Measurements from ENCODE around the gene ANAPC16. TPM values are rescaled to one million over a fixed set of nuclear protein-coding genes. Genes with fewer than 3 reads are reported as not detected.

The ANAPC16 gene
- total RNA-seq, 1 donor from 2014 or later = 33.7 TPM

GRCh38 chr10:72233621-72234020 is 17.8 kb downstream of the ANAPC16 start:
- no peak for TF ChIP-seq CTCF (conservative IDR thresholded peaks at IDR 0.05; ENCODE audit: low read depth, low read length)
- H3K4me3 ChIP-seq (ENCODE audit: low read depth, low read length) = no peak overlapping the region
- no peak for DNase-seq (ENCODE audit: low read depth)

DNA sequence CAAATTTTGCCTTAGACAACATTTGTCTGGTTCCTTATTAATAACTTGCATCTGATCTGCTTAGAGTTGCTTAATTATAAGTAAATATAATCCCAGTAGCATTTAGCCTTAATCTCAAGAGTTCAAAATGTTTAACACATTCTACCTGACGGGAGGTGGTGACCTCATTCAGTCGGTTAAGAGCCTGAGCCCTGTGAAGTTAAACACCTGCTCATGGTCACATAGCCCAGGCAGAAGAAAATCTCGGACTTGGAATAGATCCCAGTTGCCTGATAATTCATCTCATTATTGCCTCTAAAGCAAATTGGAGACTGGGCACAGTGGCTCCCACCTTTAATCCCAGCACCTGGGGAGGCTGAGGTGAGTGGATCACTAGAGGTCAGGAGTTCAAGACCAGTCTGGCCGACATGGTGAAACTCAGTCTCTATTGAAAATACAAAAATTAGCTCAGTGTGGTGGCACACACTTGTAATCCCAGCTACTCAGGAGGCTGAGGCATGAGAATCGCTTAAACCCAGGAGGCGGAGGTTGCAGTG is 18.8 kb downstream of the ANAPC16 start:
- H3K4me3 ChIP-seq (ENCODE audit: low read depth, low read length) = no peak overlapping the region
- DNase-seq (ENCODE audit: low read depth) = no peak
- TF ChIP-seq CTCF (conservative IDR thresholded peaks at IDR 0.05; ENCODE audit: low read depth, low read length) = no peak

- no peak overlapping the region for H3K4me3 ChIP-seq (ENCODE audit: low read depth, low read length)
- TF ChIP-seq CTCF (conservative IDR thresholded peaks at IDR 0.05; ENCODE audit: low read depth, low read length) = no peak
- no peak for DNase-seq (ENCODE audit: low read depth)
Observed at GRCh38 chr10:72235544-72236279, 19.9 kb downstream of the ANAPC16 start.

DNA sequence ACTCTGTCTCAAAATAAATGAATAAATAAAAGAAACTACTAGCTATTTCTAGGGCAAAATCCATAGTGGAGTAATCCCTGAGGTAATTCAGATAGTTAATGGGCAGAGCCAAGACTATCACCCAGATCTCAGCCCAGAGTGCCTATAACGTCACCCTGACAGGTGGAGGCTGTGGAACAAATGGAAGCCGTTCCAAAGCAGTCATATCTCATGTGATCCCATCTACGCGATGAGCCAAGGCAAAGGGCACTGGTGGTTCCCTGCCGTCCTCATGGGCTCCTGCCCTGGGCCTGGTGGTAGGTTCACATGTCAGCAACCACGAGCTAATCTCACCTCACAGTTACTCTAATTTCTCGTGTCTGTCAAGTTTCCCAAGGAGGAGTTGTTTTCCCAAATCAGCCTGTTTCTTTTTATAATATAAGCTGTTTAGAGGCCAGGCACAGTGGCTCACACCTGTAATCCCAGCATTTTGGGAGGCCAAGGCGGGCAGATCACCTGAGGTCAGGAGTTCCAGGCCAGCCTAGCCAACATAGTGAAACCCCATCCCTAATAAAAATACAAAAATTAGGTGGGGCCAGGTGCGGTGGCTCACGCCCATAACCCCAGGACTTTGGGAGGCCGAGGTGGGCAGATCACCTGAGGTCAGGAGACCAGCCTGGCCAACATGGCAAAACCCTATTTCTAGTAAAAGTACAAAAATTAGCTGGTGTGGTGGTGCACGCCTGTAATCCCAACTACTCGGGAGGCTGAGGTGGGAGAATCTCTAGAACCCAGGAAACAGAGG is 22.8 kb downstream of the ANAPC16 start:
- H3K4me3 ChIP-seq (ENCODE audit: low read depth, low read length) = no peak overlapping the region
- TF ChIP-seq CTCF (conservative IDR thresholded peaks at IDR 0.05; ENCODE audit: low read depth, low read length) = no peak
- DNase-seq (ENCODE audit: low read depth) = no peak

DNA sequence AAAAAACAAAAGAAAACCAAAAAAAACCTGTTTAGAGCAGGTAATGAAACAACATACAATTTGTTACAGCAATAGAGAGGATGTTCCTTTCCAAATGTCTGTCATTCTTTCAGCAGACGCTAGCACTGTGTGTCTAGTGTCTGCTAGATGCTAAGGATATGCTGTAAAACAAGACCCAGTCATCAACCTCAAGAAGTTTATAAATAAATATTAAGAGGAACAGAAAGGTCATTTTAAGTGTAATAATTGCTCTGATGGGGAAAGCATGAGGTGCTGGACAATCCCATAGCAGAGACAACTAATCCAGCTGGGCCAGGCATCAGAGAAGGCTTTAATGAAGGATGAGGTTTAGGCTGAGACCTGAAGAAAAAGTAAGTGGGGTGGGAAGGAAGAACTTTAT is 23.6 kb downstream of the ANAPC16 start:
- no peak overlapping the region for H3K4me3 ChIP-seq (ENCODE audit: low read depth, low read length)
- no peak for TF ChIP-seq CTCF (conservative IDR thresholded peaks at IDR 0.05; ENCODE audit: low read depth, low read length)
- no peak for DNase-seq (ENCODE audit: low read depth)

GRCh38 chr10:72240371-72240770 is 24.6 kb downstream of the ANAPC16 start:
- DNase-seq (ENCODE audit: low read depth) = no peak
- no peak for TF ChIP-seq CTCF (conservative IDR thresholded peaks at IDR 0.05; ENCODE audit: low read depth, low read length)
- no peak overlapping the region for H3K4me3 ChIP-seq (ENCODE audit: low read depth, low read length)
